K562 (cell line): Measurements from ENCODE around the gene ATP5PO. TPM values are rescaled to one million over a fixed set of nuclear protein-coding genes. Genes with fewer than 3 reads are reported as not detected.
A peak's percentile ranks its signal among the peaks of the same experiment; 100 is the strongest.

ENCODE experiments used
- ATAC-seq: fragments of 200-7000 bp; cut with Tn5 transposase; 3 replicates; pipeline ENCODE4 v1.9.1; 2020; ENCODE audit warnings: moderate library complexity
- BruUV-seq: library from RNA; stranded (reverse); fragments of 400-500 nt; replicated peaks from 2 replicates; lab custom pipeline; 2021; lab: Mats Ljungman, UMichigan
- CTCF ChIA-PET: fragments of 300-600 bp; formaldehyde crosslinking; extraction: SDS; loops from one replicate; lab custom pipeline; 2021; ENCODE audit warnings: low intra/inter-chr PET ratio; lab: Yijun Ruan, JAX
- POLR2A ChIA-PET: fragments of 300-600, 350-650 bp; sonication (Branson Sonifier 250); formaldehyde crosslinking; extraction: SDS; loops from one replicate; lab custom pipeline; 2021; ENCODE audit warnings: antibody characterized with exemption, inconsistent platforms; lab: Yijun Ruan, JAX
- DNase-seq, 4 experiments: peaks; one replicate each; pipeline versions ENCODE4 v3.0.0 to v3.0.0-alpha.2; 2011 to 2018; ENCODE audit warnings: low spot score in 3 of 4, mixed read lengths in 3 of 4; ENCODE audit errors: extremely low read depth in 1 of 4
- FAIRE-seq: peaks from 2 replicates; lab custom pipeline; 2011; peaks lifted over from hg19 to GRCh38; lab: Jason Lieb, UNC
- H2AFZ ChIP-seq: 2 replicates; pipeline ENCODE4 v1.6.0; 2011; ENCODE audit warnings: low read depth, low read length, control low read depth, inconsistent platforms
- H3K27ac ChIP-seq: fragments of 200-600 bp; 3 replicates; pipeline ENCODE4 v1.8.0; 2011; ENCODE audit warnings: low read depth, mild to moderate bottlenecking, control low read depth, inconsistent platforms, low read length, moderate library complexity, mixed read lengths; ENCODE audit errors: extremely low read depth
- H3K27me3 ChIP-seq, 2 experiments: fragments of 300-600 bp in 1 of 2; 2 replicates in 1 of 2; 3 replicates in 1 of 2; pipeline versions ENCODE4 v1.6.0 to v1.8.0; 2011; ENCODE audit warnings: inconsistent platforms in 2 of 2, low read length in 2 of 2, mild to moderate bottlenecking in 1 of 2, mixed read lengths in 1 of 2, moderate library complexity in 1 of 2; ENCODE audit not compliant: control insufficient read depth in 2 of 2, insufficient read depth in 2 of 2
- H3K36me3 ChIP-seq: fragments of 300-600 bp; 3 replicates; pipeline ENCODE4 v1.8.0; 2011; ENCODE audit warnings: mild to moderate bottlenecking, low read length, inconsistent platforms; ENCODE audit not compliant: control insufficient read depth, insufficient read depth
- H3K4me1 ChIP-seq, 2 experiments: fragments of 200-600 bp in 1 of 2; replicated peaks in 1 of 2; 2 replicates in 1 of 2; 3 replicates in 1 of 2; pipeline versions ENCODE4 v1.5.1 to v1.8.0; 2011; ENCODE audit warnings: inconsistent platforms in 2 of 2, low read length in 2 of 2, mild to moderate bottlenecking in 1 of 2, mixed read lengths in 1 of 2, moderate library complexity in 1 of 2; ENCODE audit not compliant: control insufficient read depth in 2 of 2, insufficient read depth in 2 of 2
- H3K4me2 ChIP-seq: 2 replicates; pipeline ENCODE4 v1.6.1; 2011; ENCODE audit warnings: low read length, control low read depth, inconsistent platforms, mixed read lengths; ENCODE audit not compliant: insufficient read depth
- H3K4me3 ChIP-seq: fragments of 200-600 bp; sonication (generic), shearing (Covaris generic); 2 replicates; pipeline ENCODE4 v1.5.1; 2016; ENCODE audit warnings: control low read depth, inconsistent platforms
- H3K79me2 ChIP-seq: fragments of 200-600 bp; 3 replicates; pipeline ENCODE4 v1.8.0; 2011; ENCODE audit warnings: low read length, inconsistent platforms; ENCODE audit not compliant: control insufficient read depth, insufficient read depth
- H3K9ac ChIP-seq, 2 experiments: 2 replicates each; pipeline versions ENCODE4 v1.6.0 to v1.6.1; 2011; ENCODE audit warnings: low read depth in 2 of 2, low read length in 2 of 2, control low read depth in 1 of 2, inconsistent platforms in 1 of 2, mild to moderate bottlenecking in 1 of 2, mixed read lengths in 1 of 2; ENCODE audit not compliant: insufficient read depth in 1 of 2
- H3K9me1 ChIP-seq: one replicate; pipeline ENCODE4 v1.6.0; 2011; ENCODE audit warnings: inconsistent platforms, mild to moderate bottlenecking, low read length, moderate library complexity; ENCODE audit not compliant: control insufficient read depth, insufficient read depth
- H3K9me3 ChIP-seq: replicated peaks from 2 replicates; pipeline ENCODE4 v1.5.1; 2011; ENCODE audit warnings: low read depth, low read length, inconsistent platforms; ENCODE audit not compliant: control insufficient read depth, insufficient read depth
- H4K20me1 ChIP-seq: replicated peaks from 2 replicates; pipeline ENCODE4 v1.6.1; 2011; ENCODE audit warnings: low read length, inconsistent platforms, mixed read lengths; ENCODE audit not compliant: control insufficient read depth, insufficient read depth
- BCOR ChIP-seq: fragments of 450-650 bp; IDR thresholded peaks from 2 replicates; pipeline ENCODE4 v1.6.1; 2016
- BRD9 ChIP-seq: fragments of 450-650 bp; IDR thresholded peaks from 2 replicates; pipeline ENCODE4 v1.6.1; 2018; ENCODE audit warnings: low read depth; ENCODE audit not compliant: partially characterized antibody
- BRF1 ChIP-seq: IDR thresholded peaks from 3 replicates; pipeline ENCODE4 v1.6.1; 2011; ENCODE audit warnings: borderline replicate concordance, mild to moderate bottlenecking; ENCODE audit not compliant: insufficient read length; ENCODE audit errors: extremely low read depth
- CEBPB ChIP-seq: fragments of 450-650 bp; IDR thresholded peaks from 2 replicates; pipeline ENCODE4 v1.6.1; 2016; ENCODE audit warnings: missing genetic modification characterization, missing compliant biosample characterization
- CHD1 ChIP-seq: fragments of 200-600 bp; sonication (generic); IDR thresholded peaks from one replicate; pipeline ENCODE4 v1.6.1; 2012; ENCODE audit warnings: mild to moderate bottlenecking, moderate library complexity, low read length, inconsistent platforms
- GATAD2B ChIP-seq: fragments of 450-650 bp; IDR thresholded peaks from 2 replicates; pipeline ENCODE4 v1.6.1; 2017; ENCODE audit warnings: mild to moderate bottlenecking, borderline replicate concordance
- KDM1A ChIP-seq, 2 experiments: fragments of 450-650 bp; IDR thresholded peaks; 2 replicates each; pipeline ENCODE4 v1.6.1; 2016; ENCODE audit warnings: mild to moderate bottlenecking in 2 of 2
- MCM3 ChIP-seq: fragments of 450-650 bp; IDR thresholded peaks from 2 replicates; pipeline ENCODE4 v1.6.1; 2016
- MYC ChIP-seq, 2 experiments: fragments of 250-450 bp in 1 of 2; sonication (Bioruptor Pico) in 1 of 2; IDR thresholded peaks; 2 replicates each; pipeline versions ENCODE4 v1.5.1 to v1.6.1; 2012 to 2021; ENCODE audit warnings: low read depth in 2 of 2, borderline replicate concordance in 1 of 2, improper control_type of control experiment in 1 of 2, low read length in 1 of 2, mild to moderate bottlenecking in 1 of 2, moderate library complexity in 1 of 2
- PTBP1 ChIP-seq: fragments of 200-400 bp; formaldehyde crosslinking; IDR thresholded peaks from 2 replicates; pipeline ENCODE4 v1.6.1; 2017; ENCODE audit warnings: low read depth, low read length
- RBM25 ChIP-seq: fragments of 200-400 bp; formaldehyde crosslinking; IDR thresholded peaks from 2 replicates; pipeline ENCODE4 v1.6.1; 2018; ENCODE audit warnings: low read length, low read depth, moderate library complexity; ENCODE audit not compliant: severe bottlenecking
- SMAD3 ChIP-seq: fragments of 450-650 bp; formaldehyde crosslinking; conservative IDR thresholded peaks from 2 replicates; pipeline ENCODE4 v1.4.0; 2020; ENCODE audit warnings: mild to moderate bottlenecking
- ZFP36 ChIP-seq: fragments of 150-350 bp; IDR thresholded peaks from 2 replicates; pipeline ENCODE4 v1.6.1; 2018; ENCODE audit warnings: low read length, low read depth; ENCODE audit not compliant: partially characterized antibody
- ZNF134 ChIP-seq: fragments of 250-450 bp; sonication (Bioruptor Pico); conservative IDR thresholded peaks from 2 replicates; pipeline ENCODE4 v1.4.0; 2020
- WGBS: fragments of 100-300 bp; shearing (Covaris generic); methylation state at CpG from one replicate; pipeline ENCODE4 v1.1.6; 2016; ENCODE audit warnings: low coverage, mixed read lengths; ENCODE audit not compliant: insufficient coverage; ENCODE audit errors: missing lambda C conversion rate; 5-methylcytosine and 5-hydroxymethylcytosine counted together
- in situ Hi-C: fragments of 300-500 bp; cut with MboI; formaldehyde crosslinking; loops from 4 replicates; pipeline ENCODE4 v1.15.0; 2018; ENCODE audit warnings: inconsistent platforms, mixed read lengths
- intact Hi-C: fragments of 100-400 bp; cut with micrococcal nuclease; formaldehyde crosslinking; loops from 2 replicates; pipeline ENCODE4 v1.14.2; 2022
- polyA plus RNA-seq, 8 experiments: library from polyadenylated mRNA; depleted of rRNA in 4 of 8; stranded (reverse) in 5 of 8; unstranded in 3 of 8; fragments of >200 nt; fragmentation: Nextera tagmentation in 2 of 8; fragmentation: Illumina TruSeq in 1 of 8; extraction: Ambion mirVana in 2 of 8; extraction: Trizol in 1 of 8; gene quantifications; 2 replicates each; pipeline versions ENCODE4 v1.2.1 to v1.2.3, GENCODE V29; 2011 to 2014; ENCODE audit warnings: inconsistent platforms in 1 of 8, missing spikeins in 1 of 8
- total RNA-seq, 7 experiments: library from RNA; depleted of rRNA in 6 of 7; stranded (reverse); fragments of >200 nt in 6 of 7; fragmentation: Illumina TruSeq in 2 of 7; extraction: Trizol in 2 of 7; gene quantifications; 2 replicates each; pipeline versions ENCODE4 v1.2.1 to v1.2.3, GENCODE V29; 2011 to 2021; ENCODE audit warnings: low replicate concordance in 1 of 7
- TF ChIP-seq, protein P1 (sequence below): fragments of 450-650 bp; IDR thresholded peaks from 2 replicates; pipeline ENCODE4 v1.6.1; 2017; ENCODE audit warnings: mild to moderate bottlenecking, moderate library complexity
- TF ChIP-seq, protein P2 (sequence below): fragments of 200-800 bp; sonication (Bioruptor generic); IDR thresholded peaks from 2 replicates; pipeline ENCODE4 v1.6.1; 2017; ENCODE audit warnings: missing genetic modification characterization, missing compliant biosample characterization

Gene ATP5PO
- total and polyA plus RNA-seq, 9 of the 15 experiments (the other 6 are each of a cell fraction or from before 2014, with no cell fraction given): 367 to 2,722 (median 808) TPM

DNA sequence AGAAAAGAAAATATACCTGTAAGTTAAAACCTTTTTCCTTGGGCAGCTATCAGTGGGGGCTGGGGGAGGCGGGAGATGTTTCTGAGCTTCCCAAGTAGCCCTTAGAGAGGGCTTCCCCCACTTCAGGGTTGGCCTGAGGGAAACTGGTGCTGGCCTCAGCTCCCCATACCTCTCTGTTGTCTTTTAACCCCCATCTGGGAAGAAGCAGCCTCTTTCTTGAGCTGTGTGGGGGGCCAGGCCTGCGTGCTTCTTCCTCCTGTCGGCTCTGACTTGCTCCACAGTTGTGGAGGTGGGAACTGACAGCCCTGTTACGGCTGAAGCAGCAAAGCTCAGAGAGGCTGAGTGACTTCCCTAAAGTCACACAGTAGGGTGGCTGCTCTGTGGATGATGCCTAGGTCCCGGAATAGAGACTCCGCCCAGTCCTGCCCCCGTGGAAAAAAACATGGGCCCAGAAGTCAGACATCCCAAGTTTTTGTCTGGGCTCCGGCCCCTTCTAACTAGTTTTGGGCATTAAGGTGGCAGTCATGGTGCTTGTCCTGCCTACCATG lies 55.2 kb downstream of the ATP5PO start:
- ATAC-seq (no peak), DNase-seq (no peak), FAIRE-seq (no peak)
- 5% methylated on average over 8 of the region's 8 CpGs for WGBS
- no TSS peak for BruUV-seq
- Histone ChIP-seq H3K4me2 (no peak overlapping the region), H3K9me1 (peaks cover 4% of the 10 kb centered on the region), H3K36me3 (no peaks in the 10 kb centered on the region), H3K79me2 (no peaks in the 10 kb centered on the region), H2AFZ (no peak overlapping the region), H3K4me3 (no peak overlapping the region), H3K27ac (no peak overlapping the region), H3K4me1 (peaks cover 0 to 7% of the 10 kb centered on the region in 2 experiments; a peak in 1 of 5 replicates), H4K20me1 (peaks cover 5% of the 10 kb centered on the region), H3K27me3 (peaks cover 71 to 91% of the 10 kb centered on the region in 2 experiments), H3K9ac (no peak overlapping the region), H3K9me3 (no peaks in the 10 kb centered on the region)
- in situ Hi-C loops (no loop called here), intact Hi-C loops (no loop called here)
- ChIA-PET CTCF (no interaction called here), POLR2A (interaction anchor here (0.7 kb wide), 1 partner anchor 297 kb away, joined by 3 read pairs; no protein-coding TSS in a partner anchor)
- TF ChIP-seq ZFP36 (peak; percentile 64), BRD9 (peak; percentile 92), RBM25 (peak; percentile 44), BRF1 (no peak), MCM3 (no peak), ZNF134 (CRISPR knock-in tag) (no peak), SMAD3 (CRISPR knock-in tag) (no peak), KDM1A (IDR thresholded peaks at IDR 0.05) (peak in 1 of 2 experiments; percentile 19; a peak in 1 of 4 replicates), PTBP1 (0 out of 2 replicates have a peak, but pooled peaks have one; percentile 41), GATAD2B (no peak), BCOR (peak; percentile 64; the same call in 1 of the 2 replicates), CEBPB (tag) (no peak), CHD1 (no peak), MYC (IDR thresholded peaks at IDR 0.05; ENCODE audit: low read depth, low read length) (no peak), MYC (CRISPR knock-in tag; IDR thresholded peaks at IDR 0.05; ENCODE audit: borderline replicate concordance, low read depth) (no peak)
- TF ChIP-seq, protein P1, sequence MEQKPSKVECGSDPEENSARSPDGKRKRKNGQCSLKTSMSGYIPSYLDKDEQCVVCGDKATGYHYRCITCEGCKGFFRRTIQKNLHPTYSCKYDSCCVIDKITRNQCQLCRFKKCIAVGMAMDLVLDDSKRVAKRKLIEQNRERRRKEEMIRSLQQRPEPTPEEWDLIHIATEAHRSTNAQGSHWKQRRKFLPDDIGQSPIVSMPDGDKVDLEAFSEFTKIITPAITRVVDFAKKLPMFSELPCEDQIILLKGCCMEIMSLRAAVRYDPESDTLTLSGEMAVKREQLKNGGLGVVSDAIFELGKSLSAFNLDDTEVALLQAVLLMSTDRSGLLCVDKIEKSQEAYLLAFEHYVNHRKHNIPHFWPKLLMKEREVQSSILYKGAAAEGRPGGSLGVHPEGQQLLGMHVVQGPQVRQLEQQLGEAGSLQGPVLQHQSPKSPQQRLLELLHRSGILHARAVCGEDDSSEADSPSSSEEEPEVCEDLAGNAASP: no peak
- TF ChIP-seq, protein P2, sequence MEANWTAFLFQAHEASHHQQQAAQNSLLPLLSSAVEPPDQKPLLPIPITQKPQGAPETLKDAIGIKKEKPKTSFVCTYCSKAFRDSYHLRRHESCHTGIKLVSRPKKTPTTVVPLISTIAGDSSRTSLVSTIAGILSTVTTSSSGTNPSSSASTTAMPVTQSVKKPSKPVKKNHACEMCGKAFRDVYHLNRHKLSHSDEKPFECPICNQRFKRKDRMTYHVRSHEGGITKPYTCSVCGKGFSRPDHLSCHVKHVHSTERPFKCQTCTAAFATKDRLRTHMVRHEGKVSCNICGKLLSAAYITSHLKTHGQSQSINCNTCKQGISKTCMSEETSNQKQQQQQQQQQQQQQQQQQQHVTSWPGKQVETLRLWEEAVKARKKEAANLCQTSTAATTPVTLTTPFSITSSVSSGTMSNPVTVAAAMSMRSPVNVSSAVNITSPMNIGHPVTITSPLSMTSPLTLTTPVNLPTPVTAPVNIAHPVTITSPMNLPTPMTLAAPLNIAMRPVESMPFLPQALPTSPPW (CRISPR knock-in tag): no peak
